C4-2B (cell line): Measurements from ENCODE around the gene MEOX2.

Experiments used
- H3K27ac ChIP-seq: fragments of 450-650 bp; 2 replicates; pipeline ENCODE4 v1.5.1; 2017
- CTCF ChIP-seq: fragments of 450-650 bp; conservative IDR thresholded peaks from 2 replicates; pipeline ENCODE4 v1.5.1; 2017; ENCODE audit warnings: mild to moderate bottlenecking
- ZFX ChIP-seq: fragments of 450-650 bp; IDR thresholded peaks from 2 replicates; pipeline ENCODE4 v1.6.1; 2017

MEOX2 gene

GRCh38 chr7:15618275-15618674 is 68.2 kb downstream of the MEOX2 start:
- no peak for TF ChIP-seq CTCF
- TF ChIP-seq ZFX = no peak
- H3K27ac ChIP-seq = no peak overlapping the region

GRCh38 chr7:15612205-15612604 is 74.3 kb downstream of the MEOX2 start:
- H3K27ac ChIP-seq = no peak overlapping the region
- TF ChIP-seq CTCF (no peak), ZFX (no peak)

- TF ChIP-seq CTCF = no peak
- no peak for TF ChIP-seq ZFX
- no peak overlapping the region for H3K27ac ChIP-seq
Observed at GRCh38 chr7:15610503-15610902, 76.0 kb downstream of the MEOX2 start.

- TF ChIP-seq ZFX = no peak
- no peak for TF ChIP-seq CTCF
- H3K27ac ChIP-seq = no peak overlapping the region
Observed at GRCh38 chr7:15609287-15609686, 77.2 kb downstream of the MEOX2 start.

GRCh38 chr7:15607529-15608210 is 78.8 kb downstream of the MEOX2 start:
- H3K27ac ChIP-seq = no peak overlapping the region
- TF ChIP-seq ZFX (no peak), CTCF (no peak)

- no peak for TF ChIP-seq ZFX
- no peak for TF ChIP-seq CTCF
- H3K27ac ChIP-seq = no peak overlapping the region
Observed at GRCh38 chr7:15606561-15606960, 79.9 kb downstream of the MEOX2 start.

- TF ChIP-seq CTCF (no peak), ZFX (no peak)
- no peak overlapping the region for H3K27ac ChIP-seq
Observed at GRCh38 chr7:15604166-15604565, 82.3 kb downstream of the MEOX2 start.
